Activated naive CD4-positive, alpha-beta T cell treated with anti-CD3 and anti-CD28 coated beads, Interleukin-2, amount 10 ng/mL, durations not matched to agents 7 days and 5 days (primary cell): ENCODE data around the gene CHRM5.
"Not testable (repeated sequence)": the region's sequence is repeated elsewhere in the genome, so short reads cannot be mapped to it uniquely, and the experiment has no call there.

ENCODE experiments used
- CTCF ChIA-PET: fragments of 350-600 bp; sonication (Branson Sonifier 250); formaldehyde crosslinking; loops from one replicate; lab custom pipeline; 2021; ENCODE audit warnings: antibody characterized with exemption; lab: Charles Lee
- DNase-seq: peaks from one replicate; pipeline ENCODE4 v3.0.0-alpha.2; 2020
- H3K27ac Mint-ChIP-seq: one replicate; pipeline ENCODE4 v1.8.0; 2021; ENCODE audit warnings: mild to moderate bottlenecking, moderate library complexity, mixed read lengths
- H3K27me3 Mint-ChIP-seq: one replicate; pipeline ENCODE4 v1.8.0; 2021; ENCODE audit warnings: mild to moderate bottlenecking, mixed read lengths
- H3K36me3 Mint-ChIP-seq: one replicate; pipeline ENCODE4 v1.8.0; 2021; ENCODE audit warnings: mixed read lengths
- H3K4me1 Mint-ChIP-seq: one replicate; pipeline ENCODE4 v1.8.0; 2021; ENCODE audit warnings: mixed read lengths
- H3K4me3 Mint-ChIP-seq: one replicate; pipeline ENCODE4 v1.8.0; 2021; ENCODE audit warnings: mild to moderate bottlenecking, moderate library complexity, mixed read lengths
- H3K9me3 Mint-ChIP-seq: one replicate; pipeline ENCODE4 v1.8.0; 2021; ENCODE audit warnings: mixed read lengths

The CHRM5 gene

GRCh38 chr15:33964665-33965040 is 3.6 kb upstream of the CHRM5 start:
- H3K27ac Mint-ChIP-seq = no peak overlapping the region
- H3K9me3 Mint-ChIP-seq = no peaks in the 10 kb centered on the region
- no peak for DNase-seq
- H3K36me3 Mint-ChIP-seq = no peaks in the 10 kb centered on the region
- no peaks in the 10 kb centered on the region for H3K4me1 Mint-ChIP-seq
- no peaks in the 10 kb centered on the region for H3K27me3 Mint-ChIP-seq
- H3K4me3 Mint-ChIP-seq = no peak overlapping the region
- CTCF ChIA-PET = interaction anchor here (1.4 to 2.7 kb wide), 3 partner anchors 13 to 229 kb away, joined by 3 to 9 read pairs (median 5); no protein-coding TSS in a partner anchor

- H3K4me3 Mint-ChIP-seq = no peak overlapping the region
- no peaks in the 10 kb centered on the region for H3K4me1 Mint-ChIP-seq
- no peaks in the 10 kb centered on the region for H3K27me3 Mint-ChIP-seq
- H3K27ac Mint-ChIP-seq = no peak overlapping the region
- no peaks in the 10 kb centered on the region for H3K9me3 Mint-ChIP-seq
- CTCF ChIA-PET = interaction anchor here (1.7 kb wide), 1 partner anchor 231 kb away, joined by 4 read pairs; no protein-coding TSS in a partner anchor
- no peaks in the 10 kb centered on the region for H3K36me3 Mint-ChIP-seq
- DNase-seq = no peak
These were observed 524 bp downstream of the CHRM5 start for GRCh38 chr15:33968821-33969220.

GRCh38 chr15:33971811-33972210 is 3.5 kb downstream of the CHRM5 start:
- H3K9me3 Mint-ChIP-seq = no peaks in the 10 kb centered on the region
- CTCF ChIA-PET = no interaction called here
- no peaks in the 10 kb centered on the region for H3K27me3 Mint-ChIP-seq
- H3K36me3 Mint-ChIP-seq = no peaks in the 10 kb centered on the region
- no peaks in the 10 kb centered on the region for H3K4me1 Mint-ChIP-seq
- H3K4me3 Mint-ChIP-seq = no peak overlapping the region
- no peak overlapping the region for H3K27ac Mint-ChIP-seq
- no peak for DNase-seq

GRCh38 chr15:33975022-33975565 is 6.8 kb downstream of the CHRM5 start:
- Mint-ChIP-seq H3K27me3 (no peaks in the 10 kb centered on the region), H3K4me1 (no peaks in the 10 kb centered on the region), H3K9me3 (no peaks in the 10 kb centered on the region), H3K4me3 (no peak overlapping the region), H3K27ac (no peak overlapping the region), H3K36me3 (no peaks in the 10 kb centered on the region)
- no peak for DNase-seq
- CTCF ChIA-PET = no interaction called here

GRCh38 chr15:33980159-33980558 is 11.9 kb downstream of the CHRM5 start:
- no peaks in the 10 kb centered on the region for H3K9me3 Mint-ChIP-seq
- CTCF ChIA-PET = no interaction called here
- no peaks in the 10 kb centered on the region for H3K27me3 Mint-ChIP-seq
- no peak overlapping the region for H3K4me3 Mint-ChIP-seq
- no peak overlapping the region for H3K27ac Mint-ChIP-seq
- DNase-seq = no peak
- H3K4me1 Mint-ChIP-seq = no peaks in the 10 kb centered on the region
- no peaks in the 10 kb centered on the region for H3K36me3 Mint-ChIP-seq

GRCh38 chr15:33982516-33982915 is 14.2 kb downstream of the CHRM5 start:
- Mint-ChIP-seq H3K9me3 (no peaks in the 10 kb centered on the region), H3K36me3 (no peaks in the 10 kb centered on the region), H3K4me3 (no peak overlapping the region), H3K4me1 (no peaks in the 10 kb centered on the region), H3K27ac (no peak overlapping the region), H3K27me3 (no peaks in the 10 kb centered on the region)
- CTCF ChIA-PET = no interaction called here
- no peak for DNase-seq

GRCh38 chr15:33985287-33985686 is 17.0 kb downstream of the CHRM5 start:
- Mint-ChIP-seq H3K27ac (no peak overlapping the region), H3K9me3 (no peaks in the 10 kb centered on the region), H3K4me1 (no peaks in the 10 kb centered on the region), H3K27me3 (no peaks in the 10 kb centered on the region), H3K36me3 (no peaks in the 10 kb centered on the region), H3K4me3 (no peak overlapping the region)
- CTCF ChIA-PET = no interaction called here
- no peak for DNase-seq

- H3K4me3 Mint-ChIP-seq = no peak overlapping the region
- H3K27me3 Mint-ChIP-seq = no peaks in the 10 kb centered on the region
- H3K36me3 Mint-ChIP-seq = no peaks in the 10 kb centered on the region
- DNase-seq = no peak
- no peak overlapping the region for H3K27ac Mint-ChIP-seq
- CTCF ChIA-PET = no interaction called here
- no peaks in the 10 kb centered on the region for H3K4me1 Mint-ChIP-seq
- no peaks in the 10 kb centered on the region for H3K9me3 Mint-ChIP-seq
These were observed 17.5 kb downstream of the CHRM5 start for GRCh38 chr15:33985751-33986150.

GRCh38 chr15:33987444-33987843 is 19.1 kb downstream of the CHRM5 start:
- CTCF ChIA-PET = no interaction called here
- no peaks in the 10 kb centered on the region for H3K4me1 Mint-ChIP-seq
- H3K27me3 Mint-ChIP-seq = no peaks in the 10 kb centered on the region
- H3K4me3 Mint-ChIP-seq = no peak overlapping the region
- no peak for DNase-seq
- H3K36me3 Mint-ChIP-seq = no peaks in the 10 kb centered on the region
- H3K9me3 Mint-ChIP-seq = no peaks in the 10 kb centered on the region
- H3K27ac Mint-ChIP-seq = no peak overlapping the region

- no peaks in the 10 kb centered on the region for H3K27me3 Mint-ChIP-seq
- no peak overlapping the region for H3K4me3 Mint-ChIP-seq
- CTCF ChIA-PET = no interaction called here
- H3K9me3 Mint-ChIP-seq = no peaks in the 10 kb centered on the region
- H3K4me1 Mint-ChIP-seq = no peaks in the 10 kb centered on the region
- no peaks in the 10 kb centered on the region for H3K36me3 Mint-ChIP-seq
- no peak overlapping the region for H3K27ac Mint-ChIP-seq
- no peak for DNase-seq
These were observed 20.1 kb downstream of the CHRM5 start for GRCh38 chr15:33988384-33988783.

GRCh38 chr15:33994005-33994615 is 25.8 kb downstream of the CHRM5 start:
- Mint-ChIP-seq H3K4me3 (no peak overlapping the region), H3K36me3 (no peaks in the 10 kb centered on the region), H3K9me3 (no peaks in the 10 kb centered on the region), H3K27ac (no peak overlapping the region), H3K4me1 (no peaks in the 10 kb centered on the region), H3K27me3 (no peaks in the 10 kb centered on the region)
- CTCF ChIA-PET = interaction anchor here (1.3 to 1.6 kb wide), 2 partner anchors 10 to 258 kb away, joined by 4 read pairs; no protein-coding TSS in a partner anchor
- DNase-seq = no peak

GRCh38 chr15:33995666-33996065 is 27.4 kb downstream of the CHRM5 start:
- CTCF ChIA-PET, H3K36me3 Mint-ChIP-seq, H3K4me1 Mint-ChIP-seq, H3K27me3 Mint-ChIP-seq, DNase-seq, H3K27ac Mint-ChIP-seq, H3K4me3 Mint-ChIP-seq, H3K9me3 Mint-ChIP-seq: not testable (repeated sequence)

- H3K27ac Mint-ChIP-seq = no peak overlapping the region
These were observed 33.2 kb downstream of the CHRM5 start for GRCh38 chr15:34001536-34001935.

GRCh38 chr15:34006381-34006780 is 38.1 kb downstream of the CHRM5 start:
- Mint-ChIP-seq H3K9me3 (no peaks in the 10 kb centered on the region), H3K4me1 (no peaks in the 10 kb centered on the region), H3K27me3 (no peaks in the 10 kb centered on the region), H3K4me3 (no peak overlapping the region), H3K27ac (no peak overlapping the region), H3K36me3 (no peaks in the 10 kb centered on the region)
- CTCF ChIA-PET = no interaction called here
- no peak for DNase-seq

More at GRCh38 chr15:34001536-34001935, 33.2 kb downstream of the CHRM5 start:
- H3K4me1 Mint-ChIP-seq = no peaks in the 10 kb centered on the region
- CTCF ChIA-PET = no interaction called here
- no peaks in the 10 kb centered on the region for H3K27me3 Mint-ChIP-seq
- no peaks in the 10 kb centered on the region for H3K36me3 Mint-ChIP-seq
- H3K9me3 Mint-ChIP-seq = no peaks in the 10 kb centered on the region
- DNase-seq = no peak
- H3K4me3 Mint-ChIP-seq = no peak overlapping the region

GRCh38 chr15:34009656-34010055 is 41.4 kb downstream of the CHRM5 start:
- CTCF ChIA-PET = no interaction called here
- H3K27me3 Mint-ChIP-seq = no peaks in the 10 kb centered on the region
- no peaks in the 10 kb centered on the region for H3K4me1 Mint-ChIP-seq
- no peak overlapping the region for H3K27ac Mint-ChIP-seq
- H3K36me3 Mint-ChIP-seq = no peaks in the 10 kb centered on the region
- no peaks in the 10 kb centered on the region for H3K9me3 Mint-ChIP-seq
- no peak for DNase-seq
- no peak overlapping the region for H3K4me3 Mint-ChIP-seq
